GM12891 (cell line): ENCODE measurements around the gene IFNA14.

ENCODE experiments used
- POLR2A ChIP-seq: IDR thresholded peaks from 2 replicates; pipeline ENCODE4 v1.6.1; 2011; ENCODE audit warnings: low read depth, low read length, control low read depth
- SPI1 ChIP-seq: IDR thresholded peaks from 2 replicates; pipeline ENCODE4 v1.6.1; 2011; ENCODE audit warnings: low read depth, low read length, control low read depth

- TF ChIP-seq SPI1 (no peak), POLR2A (no peak)
These were observed 46.3 kb upstream of the IFNA14 start for GRCh38 chr9:21286099-21286498.
